T-cell (primary cell): Measurements from ENCODE around the gene BRF1. TPM values are rescaled to one million over a fixed set of nuclear protein-coding genes. Genes with fewer than 3 reads are reported as not detected.
A peak's percentile ranks its signal among the peaks of the same experiment; 100 is the strongest.

Experiments used
- ATAC-seq, 4 experiments: fragments of 200-7000 bp in 3 of 4; fragments of 150-1000 bp in 1 of 4; cut with Tn5 transposase; replicated peaks in 1 of 4; 1 replicate in 3 of 4; 2 replicates in 1 of 4; pipeline ENCODE4 v1.10.0; 2021; ENCODE audit warnings: moderate library complexity in 3 of 4, mild to moderate bottlenecking in 2 of 4, moderate number of reproducible peaks in 1 of 4
- CTCF ChIA-PET, 2 donors: fragments of 300-600 bp; sonication (Branson Sonifier 250); formaldehyde crosslinking; loops; one replicate each; lab custom pipeline; 2022; ENCODE audit warnings: antibody characterized with exemption in 2 of 2; lab: Charles Lee
- POLR2A ChIA-PET, 2 donors: fragments of 300-600 bp; sonication (Branson Sonifier 250); formaldehyde crosslinking; loops; one replicate each; lab custom pipeline; 2022; ENCODE audit warnings: antibody characterized with exemption in 2 of 2; lab: Charles Lee
- DNase-seq, 35 experiments: peaks; one replicate each; pipeline versions ENCODE4 v3.0.0 to v3.0.0-alpha.2; 2013 to 2023
- H3K27ac ChIP-seq: one replicate; pipeline ENCODE4 v1.5.1; 2013; ENCODE audit warnings: low read length
- H3K27me3 ChIP-seq, 2 experiments: replicated peaks in 1 of 2; 1 replicate in 1 of 2; 2 replicates in 1 of 2; pipeline versions ENCODE4 v1.6.1 to v1.7.0; 2013; ENCODE audit warnings: low read length in 1 of 2, mixed read lengths in 1 of 2; ENCODE audit not compliant: control insufficient read depth in 2 of 2, insufficient read depth in 2 of 2; ENCODE audit errors: extremely low read depth in 1 of 2
- H3K36me3 ChIP-seq, 2 donors: 1 replicate in 1 of 2; 2 replicates in 1 of 2; pipeline versions ENCODE4 v1.6.1 to v1.7.0; 2013; ENCODE audit warnings: low read length in 1 of 2; ENCODE audit not compliant: control insufficient read depth in 2 of 2, insufficient read depth in 1 of 2; ENCODE audit errors: extremely low read depth in 1 of 2
- H3K4me1 ChIP-seq, 2 experiments: 1 replicate in 1 of 2; 2 replicates in 1 of 2; pipeline versions ENCODE4 v1.6.1 to v1.7.0; 2013; ENCODE audit warnings: low read length in 2 of 2, mixed read lengths in 1 of 2; ENCODE audit not compliant: insufficient read depth in 2 of 2, control insufficient read depth in 1 of 2; ENCODE audit errors: extremely low read depth in 1 of 2
- H3K4me3 ChIP-seq, 2 donors: 1 replicate in 1 of 2; 2 replicates in 1 of 2; pipeline versions ENCODE4 v1.5.1 to v1.7.0; 2013; ENCODE audit warnings: mild to moderate bottlenecking in 2 of 2, low read length in 1 of 2, moderate library complexity in 1 of 2; ENCODE audit not compliant: control insufficient read depth in 1 of 2; ENCODE audit errors: extremely low read depth in 1 of 2
- H3K9me3 ChIP-seq: 2 replicates; pipeline ENCODE4 v1.7.0; 2013
- H3K27ac Mint-ChIP-seq, 2 donors: one replicate each; pipeline ENCODE4 v1.8.0; 2020 to 2021; ENCODE audit warnings: mild to moderate bottlenecking in 2 of 2, mixed read lengths in 2 of 2
- H3K27me3 Mint-ChIP-seq, 2 donors: one replicate each; pipeline ENCODE4 v1.8.0; 2021 to 2022; ENCODE audit warnings: mixed read lengths in 2 of 2
- H3K36me3 Mint-ChIP-seq: one replicate; pipeline ENCODE4 v1.8.0; 2021; ENCODE audit warnings: mixed read lengths
- H3K4me1 Mint-ChIP-seq, 3 donors: one replicate each; pipeline ENCODE4 v1.8.0; 2020 to 2022; ENCODE audit warnings: mixed read lengths in 3 of 3, mild to moderate bottlenecking in 1 of 3
- H3K4me3 Mint-ChIP-seq, 3 donors: one replicate each; pipeline ENCODE4 v1.8.0; 2020 to 2022; ENCODE audit warnings: mild to moderate bottlenecking in 3 of 3, mixed read lengths in 3 of 3, moderate library complexity in 3 of 3
- H3K9me3 Mint-ChIP-seq, 3 donors: one replicate each; pipeline ENCODE4 v1.8.0; 2020 to 2022; ENCODE audit warnings: mixed read lengths in 3 of 3
- WGBS: methylation state at CpG from one replicate; pipeline ENCODE4 v1.1.5; 2013; ENCODE audit warnings: missing lambda C conversion rate; ENCODE audit not compliant: insufficient coverage; 5-methylcytosine and 5-hydroxymethylcytosine counted together
- total RNA-seq, 35 experiments: library from RNA in 6 of 35; stranded (reverse) in 6 of 35; fragments of 120-200 nt in 1 of 35; gene quantifications; one replicate each; pipeline versions ENCODE4 v1.2.1 to v1.2.4 and lab custom pipeline; 2013 to 2026

BRF1 gene
- total RNA-seq, 5 donors from 2014 or later (not counting 1 experiment from before 2014, with no cell fraction given), result 57.7 to 70.5 (median 66.5) TPM

- DNase-seq, result no peak
- H3K36me3 ChIP-seq, result no peaks in the 10 kb centered on the region
- Mint-ChIP-seq H3K4me3 (no peak overlapping the region), H3K27me3 (peaks cover 0 to 11% of the 10 kb centered on the region in 2 donors), H3K36me3 (no peaks in the 10 kb centered on the region), H3K27ac (no peak overlapping the region), H3K9me3 (no peaks in the 10 kb centered on the region), H3K4me1 (peaks cover 0 to 5% (median 0%) of the 10 kb centered on the region in 3 donors)
- POLR2A ChIA-PET, result no interaction called here
- H3K4me1 ChIP-seq, result peaks cover 0 to 5% of the 10 kb centered on the region in 2 experiments
- H3K27ac ChIP-seq, result no peak overlapping the region
- peaks cover 0 to 47% of the 10 kb centered on the region in 2 experiments for H3K27me3 ChIP-seq
- no peaks in the 10 kb centered on the region for H3K9me3 ChIP-seq
- CTCF ChIA-PET, result no interaction called here
- ATAC-seq, result no peak
- H3K4me3 ChIP-seq, result no peak overlapping the region
- 86% methylated on average over 2 of the region's 2 CpGs for WGBS
These were observed 138.2 kb downstream of the BRF1 start for GRCh38 chr14:105162669-105162979.

- ChIA-PET POLR2A (no interaction called here), CTCF (no interaction called here)
- Mint-ChIP-seq H3K9me3 (no peaks in the 10 kb centered on the region), H3K36me3 (no peaks in the 10 kb centered on the region), H3K27ac (no peak overlapping the region), H3K27me3 (peaks cover 0 to 11% of the 10 kb centered on the region in 2 donors), H3K4me1 (peaks cover 0 to 5% (median 0%) of the 10 kb centered on the region in 3 donors), H3K4me3 (no peak overlapping the region)
- Histone ChIP-seq H3K36me3 (no peaks in the 10 kb centered on the region), H3K27me3 (peaks cover 0 to 46% of the 10 kb centered on the region in 2 experiments), H3K4me1 (peaks cover 0 to 4% of the 10 kb centered on the region in 2 experiments), H3K4me3 (no peak overlapping the region), H3K27ac (no peak overlapping the region), H3K9me3 (no peaks in the 10 kb centered on the region)
- ATAC-seq (peak in 2 of 4 experiments; percentile 20), DNase-seq (peak in 3 of 35 experiments; percentile 16 to 27 (median 20))
- WGBS, result 83% methylated on average over 6 of the region's 10 CpGs
These were observed 138.7 kb downstream of the BRF1 start for GRCh38 chr14:105161964-105162668.

GRCh38 chr14:105161309-105161708 lies 139.5 kb downstream of the BRF1 start:
- POLR2A ChIA-PET, result no interaction called here
- peaks cover 0 to 44% of the 10 kb centered on the region in 2 experiments for H3K27me3 ChIP-seq
- Mint-ChIP-seq H3K9me3 (no peaks in the 10 kb centered on the region), H3K36me3 (no peaks in the 10 kb centered on the region), H3K4me3 (no peak overlapping the region), H3K4me1 (peaks cover 0 to 2% (median 0%) of the 10 kb centered on the region in 3 donors), H3K27ac (no peak overlapping the region), H3K27me3 (peaks cover 0 to 4% of the 10 kb centered on the region in 2 donors)
- no peak overlapping the region for H3K4me3 ChIP-seq
- no peaks in the 10 kb centered on the region for H3K36me3 ChIP-seq
- 84% methylated on average over 14 of the region's 15 CpGs for WGBS
- CTCF ChIA-PET, result no interaction called here
- no peak for DNase-seq
- no peaks in the 10 kb centered on the region for H3K9me3 ChIP-seq
- no peak overlapping the region for H3K27ac ChIP-seq
- H3K4me1 ChIP-seq, result no peaks in the 10 kb centered on the region
- ATAC-seq, result no peak

GRCh38 chr14:105160776-105161175 lies 140.0 kb downstream of the BRF1 start:
- Mint-ChIP-seq H3K4me1 (peaks cover 0 to 2% (median 0%) of the 10 kb centered on the region in 3 donors), H3K9me3 (no peaks in the 10 kb centered on the region), H3K27ac (no peak overlapping the region), H3K4me3 (no peak overlapping the region), H3K27me3 (peaks cover 0 to 3% of the 10 kb centered on the region in 2 donors), H3K36me3 (no peaks in the 10 kb centered on the region)
- H3K36me3 ChIP-seq, result no peaks in the 10 kb centered on the region
- no peaks in the 10 kb centered on the region for H3K9me3 ChIP-seq
- no peak overlapping the region for H3K27ac ChIP-seq
- DNase-seq, result no peak
- H3K4me3 ChIP-seq, result no peak overlapping the region
- ATAC-seq, result no peak
- 60% methylated on average over 5 of the region's 12 CpGs for WGBS
- ChIA-PET POLR2A (no interaction called here), CTCF (no interaction called here)
- no peaks in the 10 kb centered on the region for H3K4me1 ChIP-seq
- peaks cover 0 to 39% of the 10 kb centered on the region in 2 experiments for H3K27me3 ChIP-seq

GRCh38 chr14:105159344-105159743 lies 141.5 kb downstream of the BRF1 start:
- no peak overlapping the region for H3K4me3 Mint-ChIP-seq
- no peaks in the 10 kb centered on the region for H3K4me1 Mint-ChIP-seq
- H3K27ac ChIP-seq, result no peak overlapping the region
- CTCF ChIA-PET, result interaction anchor here in 1 of 2 donors (0.7 kb wide), 1 partner anchor 89 kb away, joined by 3 read pairs; no protein-coding TSS in a partner anchor
- POLR2A ChIA-PET, result interaction anchor here in 1 of 2 donors (0.5 kb wide), 1 partner anchor 349 kb away, joined by 6 read pairs; no protein-coding TSS in a partner anchor
- no peak overlapping the region for H3K27ac Mint-ChIP-seq
- no peaks in the 10 kb centered on the region for H3K27me3 Mint-ChIP-seq
- H3K9me3 ChIP-seq, result no peaks in the 10 kb centered on the region
- peaks cover 0 to 28% of the 10 kb centered on the region in 2 experiments for H3K27me3 ChIP-seq
- no peaks in the 10 kb centered on the region for H3K36me3 ChIP-seq
- H3K4me3 ChIP-seq, result no peak overlapping the region
- DNase-seq, result no peak
- H3K36me3 Mint-ChIP-seq, result no peaks in the 10 kb centered on the region
- H3K4me1 ChIP-seq, result no peaks in the 10 kb centered on the region
- 84% methylated on average over 10 of the region's 14 CpGs for WGBS
- no peak for ATAC-seq
- H3K9me3 Mint-ChIP-seq, result no peaks in the 10 kb centered on the region
